Caco-2 (cell line): ENCODE data around the gene POFUT1. TPM values are rescaled to one million over a fixed set of nuclear protein-coding genes. Genes with fewer than 3 reads are reported as not detected.

Experiments
- BruUV-seq: library from RNA; stranded (reverse); fragments of 400-500 nt; replicated peaks from 2 replicates; lab custom pipeline; 2021; lab: Mats Ljungman, UMichigan
- CTCF ChIA-PET: fragments of 300-600 bp; sonication (Branson Sonifier 250); formaldehyde crosslinking; loops from one replicate; lab custom pipeline; 2022; ENCODE audit warnings: antibody characterized with exemption; lab: Charles Lee
- POLR2A ChIA-PET: fragments of 300-600 bp; sonication (Branson Sonifier 250); formaldehyde crosslinking; loops from one replicate; lab custom pipeline; 2022; ENCODE audit warnings: antibody characterized with exemption; lab: Charles Lee
- DNase-seq, 2 experiments: peaks; one replicate each; pipeline versions ENCODE4 v3.0.0 to v3.0.0-alpha.2; 2020 to 2022
- H3K27me3 ChIP-seq: replicated peaks from 2 replicates; pipeline ENCODE4 v1.6.0; 2011; ENCODE audit warnings: low read length; ENCODE audit not compliant: control insufficient read depth, insufficient read depth
- H3K36me3 ChIP-seq: 2 replicates; pipeline ENCODE4 v1.5.1; 2011; ENCODE audit warnings: low read length; ENCODE audit not compliant: control insufficient read depth, insufficient read depth
- H3K4me1 ChIP-seq: fragments of 250-450 bp; sonication (Bioruptor Pico); 2 replicates; pipeline ENCODE4 v1.5.1; 2020; ENCODE audit warnings: mild to moderate bottlenecking
- H3K4me3 ChIP-seq: 2 replicates; pipeline ENCODE4 v1.5.1; 2011; ENCODE audit warnings: low read depth, mild to moderate bottlenecking, control low read depth, low read length
- H3K9me3 ChIP-seq: fragments of 250-450 bp; sonication (Bioruptor Pico); 2 replicates; pipeline ENCODE4 v1.5.1; 2020; ENCODE audit warnings: mild to moderate bottlenecking, moderate library complexity
- H3K27ac Mint-ChIP-seq: one replicate; pipeline ENCODE4 v1.8.0; 2022; ENCODE audit warnings: mixed read lengths; ENCODE audit not compliant: unreplicated experiment
- H3K27me3 Mint-ChIP-seq: one replicate; pipeline ENCODE4 v1.8.0; 2022; ENCODE audit warnings: mixed read lengths; ENCODE audit not compliant: insufficient read depth, unreplicated experiment
- H3K36me3 Mint-ChIP-seq: one replicate; pipeline ENCODE4 v1.8.0; 2022; ENCODE audit warnings: mild to moderate bottlenecking, mixed read lengths; ENCODE audit not compliant: insufficient read depth, unreplicated experiment
- H3K4me1 Mint-ChIP-seq: one replicate; pipeline ENCODE4 v1.8.0; 2022; ENCODE audit warnings: low read depth, mixed read lengths; ENCODE audit not compliant: unreplicated experiment
- H3K4me3 Mint-ChIP-seq: one replicate; pipeline ENCODE4 v1.8.0; 2022; ENCODE audit warnings: mild to moderate bottlenecking, moderate library complexity, mixed read lengths; ENCODE audit not compliant: unreplicated experiment
- H3K9me3 Mint-ChIP-seq: one replicate; pipeline ENCODE4 v1.8.0; 2022; ENCODE audit warnings: mixed read lengths; ENCODE audit not compliant: unreplicated experiment
- intact Hi-C: fragments of 100-400 bp; cut with micrococcal nuclease; formaldehyde crosslinking; loops from one replicate; pipeline ENCODE4 v1.10.0; 2022; ENCODE audit not compliant: unreplicated experiment
- total RNA-seq: library from RNA; stranded (reverse); gene quantifications from 2 replicates; pipeline ENCODE4 v1.2.3, GENCODE V29; 2022
- TF ChIP-seq, protein P1 (sequence below), 2 experiments: fragments of 200-600 bp in 1 of 2; IDR thresholded peaks; 1 replicate in 1 of 2; 2 replicates in 1 of 2; pipeline versions ENCODE4 v1.5.1 to v1.8.0; 2011 to 2022; ENCODE audit warnings: antibody characterized with exemption in 1 of 2, control low read depth in 1 of 2, inconsistent platforms in 1 of 2, low read depth in 1 of 2, low read length in 1 of 2, mild to moderate bottlenecking in 1 of 2, moderate library complexity in 1 of 2; ENCODE audit not compliant: insufficient read depth in 1 of 2, severe bottlenecking in 1 of 2, unreplicated experiment in 1 of 2

Gene POFUT1
- total RNA-seq, 1 experiment from 2014 or later, result 158 TPM

DNA sequence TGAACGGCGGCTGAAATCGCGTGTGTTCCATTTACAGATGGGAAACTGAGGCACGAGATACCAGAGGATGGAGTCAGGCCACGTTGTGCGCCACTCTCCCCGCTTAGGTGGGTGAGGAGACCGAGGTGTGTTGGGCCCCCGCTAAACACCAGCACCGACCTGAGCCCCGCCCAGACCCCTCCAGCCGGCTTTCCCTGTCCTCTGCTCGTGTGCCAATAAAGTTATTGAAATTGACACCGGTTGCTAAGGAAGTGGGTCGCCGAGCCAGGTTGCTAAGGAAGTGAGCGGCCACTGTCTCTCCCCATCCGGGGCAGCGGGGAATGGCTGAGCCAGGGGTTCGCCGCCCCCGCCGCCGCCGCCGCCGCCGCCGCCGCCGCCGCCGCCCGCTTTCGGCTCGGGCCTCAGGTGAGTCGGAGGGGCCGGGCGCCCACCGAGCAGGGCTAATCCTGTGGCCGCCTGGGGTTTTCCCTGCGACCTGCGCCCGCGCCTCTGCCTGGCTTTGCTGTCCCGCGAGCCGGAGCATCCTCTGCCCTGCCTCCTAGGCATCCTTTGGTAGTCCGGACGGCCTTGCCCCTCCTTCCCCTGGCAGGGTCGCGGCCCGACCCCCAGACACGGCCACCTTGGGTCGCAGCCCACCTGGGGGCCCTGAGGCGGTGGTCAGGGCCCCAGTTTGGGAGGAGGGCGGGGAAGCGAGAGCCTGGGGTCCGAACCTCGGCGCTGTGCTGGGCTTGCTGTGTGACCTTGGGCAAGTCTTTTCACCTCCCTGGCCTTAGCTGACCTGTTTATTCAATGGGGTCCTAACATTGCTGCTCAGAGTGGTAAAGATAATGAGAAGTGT lies 69.9 kb downstream of the POFUT1 start, which contains the start of gene KIF3B:
Gene KIF3B (plus strand): TSS at position 291 of the 838 bp plus-strand sequence. CDS start 32,127 bp downstream, outside the sequence.
- DNase-seq, result peak; percentile 97 to 98
- Mint-ChIP-seq H3K4me3 (peak within 1 kb of the TSS; percentile 90), H3K9me3 (peaks cover 14% of the 10 kb centered on the region), H3K4me1 (peaks cover 20% of the 10 kb centered on the region), H3K36me3 (peaks cover 15% of the 10 kb centered on the region), H3K27me3 (no peaks in the 10 kb centered on the region), H3K27ac (peak within 1 kb of the TSS; percentile 88)
- Histone ChIP-seq H3K27me3 (no peaks in the 10 kb centered on the region), H3K4me3 (peak within 1 kb of the TSS; percentile 84), H3K36me3 (0 out of 2 replicates have a peak, but pooled peaks cover 1% of the 10 kb centered on the region), H3K4me1 (peaks cover 16% of the 10 kb centered on the region), H3K9me3 (peaks cover 6% of the 10 kb centered on the region; the same call in 1 of the 2 replicates)
- intact Hi-C loops, result loop anchor here (1.0 to 5.0 kb wide), 3 partner anchors 12 to 35 kb away; no protein-coding TSS in a partner anchor
- TF ChIP-seq, protein P1, sequence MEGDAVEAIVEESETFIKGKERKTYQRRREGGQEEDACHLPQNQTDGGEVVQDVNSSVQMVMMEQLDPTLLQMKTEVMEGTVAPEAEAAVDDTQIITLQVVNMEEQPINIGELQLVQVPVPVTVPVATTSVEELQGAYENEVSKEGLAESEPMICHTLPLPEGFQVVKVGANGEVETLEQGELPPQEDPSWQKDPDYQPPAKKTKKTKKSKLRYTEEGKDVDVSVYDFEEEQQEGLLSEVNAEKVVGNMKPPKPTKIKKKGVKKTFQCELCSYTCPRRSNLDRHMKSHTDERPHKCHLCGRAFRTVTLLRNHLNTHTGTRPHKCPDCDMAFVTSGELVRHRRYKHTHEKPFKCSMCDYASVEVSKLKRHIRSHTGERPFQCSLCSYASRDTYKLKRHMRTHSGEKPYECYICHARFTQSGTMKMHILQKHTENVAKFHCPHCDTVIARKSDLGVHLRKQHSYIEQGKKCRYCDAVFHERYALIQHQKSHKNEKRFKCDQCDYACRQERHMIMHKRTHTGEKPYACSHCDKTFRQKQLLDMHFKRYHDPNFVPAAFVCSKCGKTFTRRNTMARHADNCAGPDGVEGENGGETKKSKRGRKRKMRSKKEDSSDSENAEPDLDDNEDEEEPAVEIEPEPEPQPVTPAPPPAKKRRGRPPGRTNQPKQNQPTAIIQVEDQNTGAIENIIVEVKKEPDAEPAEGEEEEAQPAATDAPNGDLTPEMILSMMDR (IDR thresholded peaks at IDR 0.05; ENCODE audit: insufficient read depth in 1 of 2, low read depth in 1 of 2, low read length in 1 of 2, severe bottlenecking in 1 of 2, unreplicated experiment in 1 of 2), result no peak
- no TSS peak for BruUV-seq
- CTCF ChIA-PET, result no interaction called here
- POLR2A ChIA-PET, result no interaction called here

DNA sequence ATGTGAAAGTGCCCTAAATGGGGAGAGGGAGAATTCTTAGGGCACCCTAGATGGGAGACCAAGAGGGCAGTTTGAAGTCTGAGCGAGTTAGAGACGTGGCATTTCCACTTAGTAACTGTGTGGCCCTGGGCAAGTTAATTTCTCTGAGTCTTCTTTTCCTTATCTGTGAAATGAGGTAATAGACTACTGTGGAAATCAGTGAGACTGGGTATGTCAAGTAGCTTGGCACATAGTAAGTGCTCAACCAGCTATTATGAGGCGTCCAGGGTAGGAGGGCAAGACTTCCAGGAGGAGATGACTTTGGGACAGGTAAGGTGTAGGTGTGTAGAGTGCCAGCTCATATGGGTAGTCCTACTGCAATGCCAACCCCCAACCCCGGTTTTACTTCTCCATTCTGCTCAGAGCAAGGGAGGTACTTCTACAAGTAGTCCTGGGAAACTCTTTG lies 70.5 kb downstream of the POFUT1 start:
- Mint-ChIP-seq H3K27me3 (no peaks in the 10 kb centered on the region), H3K9me3 (peaks cover 14% of the 10 kb centered on the region), H3K4me1 (peaks cover 20% of the 10 kb centered on the region), H3K4me3 (peak overlapping the region; percentile 90), H3K36me3 (peaks cover 15% of the 10 kb centered on the region), H3K27ac (peak overlapping the region; percentile 88)
- intact Hi-C loops, result loop anchor here (5.0 kb wide), 1 partner anchor 36 kb away; no protein-coding TSS in a partner anchor
- TF ChIP-seq, protein P1 (IDR thresholded peaks at IDR 0.05; ENCODE audit: insufficient read depth in 1 of 2, low read depth in 1 of 2, low read length in 1 of 2, severe bottlenecking in 1 of 2, unreplicated experiment in 1 of 2), result no peak
- Histone ChIP-seq H3K27me3 (no peaks in the 10 kb centered on the region), H3K9me3 (peaks cover 6% of the 10 kb centered on the region; the same call in 1 of the 2 replicates), H3K4me3 (peak overlapping the region; percentile 84), H3K36me3 (0 out of 2 replicates have a peak, but pooled peaks cover 1% of the 10 kb centered on the region), H3K4me1 (peaks cover 16% of the 10 kb centered on the region)
- DNase-seq, result no peak
- POLR2A ChIA-PET, result no interaction called here
- CTCF ChIA-PET, result no interaction called here
- BruUV-seq, result TSS peak; percentile 32

- Mint-ChIP-seq H3K36me3 (peaks cover 15% of the 10 kb centered on the region), H3K9me3 (no peaks in the 10 kb centered on the region), H3K27ac (no peak overlapping the region), H3K27me3 (no peaks in the 10 kb centered on the region), H3K4me1 (peaks cover 26% of the 10 kb centered on the region), H3K4me3 (no peak overlapping the region)
- POLR2A ChIA-PET, result no interaction called here
- TF ChIP-seq, protein P1 (IDR thresholded peaks at IDR 0.05; ENCODE audit: insufficient read depth in 1 of 2, low read depth in 1 of 2, low read length in 1 of 2, severe bottlenecking in 1 of 2, unreplicated experiment in 1 of 2), result no peak
- Histone ChIP-seq H3K9me3 (no peaks in the 10 kb centered on the region), H3K36me3 (0 out of 2 replicates have a peak, but pooled peaks cover 1% of the 10 kb centered on the region), H3K4me1 (peaks cover 39% of the 10 kb centered on the region), H3K4me3 (no peak overlapping the region), H3K27me3 (no peaks in the 10 kb centered on the region)
- CTCF ChIA-PET, result no interaction called here
- no TSS peak for BruUV-seq
- no peak for DNase-seq
- intact Hi-C loops, result no loop called here
These were observed 74.0 kb downstream of the POFUT1 start for GRCh38 chr20:32281711-32282110.
